K562 (cell line): ENCODE results near the gene SMU1. TPM values are rescaled to one million over a fixed set of nuclear protein-coding genes. Genes with fewer than 3 reads are reported as not detected.

Experiments
- CREB1 ChIP-seq, 2 experiments: sonication (generic) in 1 of 2; formaldehyde crosslinking in 1 of 2; IDR thresholded peaks; 2 replicates each; pipeline versions ENCODE4 v1.6.1 to v1.8.0; 2012 to 2022; ENCODE audit warnings: inconsistent platforms in 1 of 2, mild to moderate bottlenecking in 1 of 2, missing genetic modification reagents in 1 of 2, moderate library complexity in 1 of 2
- ESRRA ChIP-seq: fragments of 450-650 bp; IDR thresholded peaks from 2 replicates; pipeline ENCODE4 v1.6.1; 2014; ENCODE audit warnings: low read depth, mild to moderate bottlenecking, moderate library complexity, borderline replicate concordance
- FOXP1 ChIP-seq: sonication (generic); formaldehyde crosslinking; IDR thresholded peaks from 2 replicates; pipeline ENCODE4 v1.8.0; 2022; ENCODE audit warnings: mild to moderate bottlenecking, missing genetic modification reagents
- HMBOX1 ChIP-seq: sonication (generic); IDR thresholded peaks from 2 replicates; pipeline ENCODE4 v1.6.1; 2016
- PHF8 ChIP-seq: fragments of 200-600 bp; sonication (generic); IDR thresholded peaks from 2 replicates; pipeline ENCODE4 v1.6.1; 2012; ENCODE audit warnings: mixed run types, mild to moderate bottlenecking, inconsistent platforms, low read length, moderate library complexity, borderline replicate concordance
- SAP30 ChIP-seq: fragments of 200-600 bp; sonication (generic); IDR thresholded peaks from 2 replicates; pipeline ENCODE4 v1.6.1; 2012; ENCODE audit warnings: borderline replicate concordance, low read depth, mild to moderate bottlenecking, moderate library complexity, low read length, control low read depth, inconsistent platforms; ENCODE audit not compliant: insufficient read depth, poor library complexity, severe bottlenecking
- SREBF2 ChIP-seq: sonication (generic); formaldehyde crosslinking; IDR thresholded peaks from 2 replicates; pipeline ENCODE4 v1.4.0; 2020; ENCODE audit warnings: mild to moderate bottlenecking, missing genetic modification reagents
- SRSF1 ChIP-seq: fragments of 200-400 bp; formaldehyde crosslinking; IDR thresholded peaks from 2 replicates; pipeline ENCODE4 v1.6.1; 2017; ENCODE audit warnings: mild to moderate bottlenecking, low read depth, low read length, moderate library complexity
- U2AF1 ChIP-seq: fragments of 200-400 bp; formaldehyde crosslinking; optimal IDR thresholded peaks from 2 replicates; pipeline ENCODE3; 2017; ENCODE audit warnings: mild to moderate bottlenecking, low read depth, low read length, moderate library complexity
- ZNF384 ChIP-seq: IDR thresholded peaks from 2 replicates; pipeline ENCODE4 v1.6.1; 2012; ENCODE audit warnings: low read depth, low read length, improper control_type of control experiment
- polyA plus RNA-seq, 8 experiments: library from polyadenylated mRNA; depleted of rRNA in 4 of 8; stranded (reverse) in 5 of 8; unstranded in 3 of 8; fragments of >200 nt; fragmentation: Nextera tagmentation in 2 of 8; fragmentation: Illumina TruSeq in 1 of 8; extraction: Ambion mirVana in 2 of 8; extraction: Trizol in 1 of 8; gene quantifications; 2 replicates each; pipeline versions ENCODE4 v1.2.1 to v1.2.3, GENCODE V29; 2011 to 2014; ENCODE audit warnings: inconsistent platforms in 1 of 8, missing spikeins in 1 of 8
- total RNA-seq, 7 experiments: library from RNA; depleted of rRNA in 6 of 7; stranded (reverse); fragments of >200 nt in 6 of 7; fragmentation: Illumina TruSeq in 2 of 7; extraction: Trizol in 2 of 7; gene quantifications; 2 replicates each; pipeline versions ENCODE4 v1.2.1 to v1.2.3, GENCODE V29; 2011 to 2021; ENCODE audit warnings: low replicate concordance in 1 of 7
- TF ChIP-seq, protein P1 (sequence below), 2 experiments: fragments of 450-650 bp; formaldehyde crosslinking in 1 of 2; IDR thresholded peaks; 2 replicates each; pipeline versions ENCODE4 v1.4.0 to v1.6.1; 2014 to 2020; ENCODE audit warnings: mild to moderate bottlenecking in 2 of 2, borderline replicate concordance in 1 of 2, low read depth in 1 of 2
- TF ChIP-seq, protein P2 (sequence below): sonication (generic); formaldehyde crosslinking; IDR thresholded peaks from 2 replicates; pipeline ENCODE4 v1.8.0; 2022; ENCODE audit warnings: mild to moderate bottlenecking, missing genetic modification reagents

The SMU1 gene
- total and polyA plus RNA-seq, 9 of the 15 experiments (the other 6 are each of a cell fraction or from before 2014, with no cell fraction given): 13.2 to 33.4 (median 20.7) TPM

- TF ChIP-seq PHF8 (peak; percentile 95), ESRRA (peak; percentile 25; the same call in 1 of the 2 replicates), SRSF1 (0 out of 2 replicates have a peak, but pooled peaks have one; percentile 42), CREB1 (IDR thresholded peaks at IDR 0.05) (peak; percentile 68), CREB1 (CRISPR knock-in tag; IDR thresholded peaks at IDR 0.05) (peak; percentile 77), U2AF1 (peak; percentile 61), ZNF384 (no peak), SREBF2 (CRISPR knock-in tag) (no peak), SAP30 (peak; percentile 75), FOXP1 (CRISPR knock-in tag) (0 out of 2 replicates have a peak, but pooled peaks have one; percentile 43), HMBOX1 (no peak)
- TF ChIP-seq, protein P1, sequence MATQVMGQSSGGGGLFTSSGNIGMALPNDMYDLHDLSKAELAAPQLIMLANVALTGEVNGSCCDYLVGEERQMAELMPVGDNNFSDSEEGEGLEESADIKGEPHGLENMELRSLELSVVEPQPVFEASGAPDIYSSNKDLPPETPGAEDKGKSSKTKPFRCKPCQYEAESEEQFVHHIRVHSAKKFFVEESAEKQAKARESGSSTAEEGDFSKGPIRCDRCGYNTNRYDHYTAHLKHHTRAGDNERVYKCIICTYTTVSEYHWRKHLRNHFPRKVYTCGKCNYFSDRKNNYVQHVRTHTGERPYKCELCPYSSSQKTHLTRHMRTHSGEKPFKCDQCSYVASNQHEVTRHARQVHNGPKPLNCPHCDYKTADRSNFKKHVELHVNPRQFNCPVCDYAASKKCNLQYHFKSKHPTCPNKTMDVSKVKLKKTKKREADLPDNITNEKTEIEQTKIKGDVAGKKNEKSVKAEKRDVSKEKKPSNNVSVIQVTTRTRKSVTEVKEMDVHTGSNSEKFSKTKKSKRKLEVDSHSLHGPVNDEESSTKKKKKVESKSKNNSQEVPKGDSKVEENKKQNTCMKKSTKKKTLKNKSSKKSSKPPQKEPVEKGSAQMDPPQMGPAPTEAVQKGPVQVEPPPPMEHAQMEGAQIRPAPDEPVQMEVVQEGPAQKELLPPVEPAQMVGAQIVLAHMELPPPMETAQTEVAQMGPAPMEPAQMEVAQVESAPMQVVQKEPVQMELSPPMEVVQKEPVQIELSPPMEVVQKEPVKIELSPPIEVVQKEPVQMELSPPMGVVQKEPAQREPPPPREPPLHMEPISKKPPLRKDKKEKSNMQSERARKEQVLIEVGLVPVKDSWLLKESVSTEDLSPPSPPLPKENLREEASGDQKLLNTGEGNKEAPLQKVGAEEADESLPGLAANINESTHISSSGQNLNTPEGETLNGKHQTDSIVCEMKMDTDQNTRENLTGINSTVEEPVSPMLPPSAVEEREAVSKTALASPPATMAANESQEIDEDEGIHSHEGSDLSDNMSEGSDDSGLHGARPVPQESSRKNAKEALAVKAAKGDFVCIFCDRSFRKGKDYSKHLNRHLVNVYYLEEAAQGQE (IDR thresholded peaks at IDR 0.05; ENCODE audit: borderline replicate concordance): 0 out of 2 replicates have a peak, but pooled peaks have one; percentile 21
- TF ChIP-seq, protein P1 (CRISPR knock-in tag; IDR thresholded peaks at IDR 0.05; ENCODE audit: low read depth): no peak
- TF ChIP-seq, protein P2, sequence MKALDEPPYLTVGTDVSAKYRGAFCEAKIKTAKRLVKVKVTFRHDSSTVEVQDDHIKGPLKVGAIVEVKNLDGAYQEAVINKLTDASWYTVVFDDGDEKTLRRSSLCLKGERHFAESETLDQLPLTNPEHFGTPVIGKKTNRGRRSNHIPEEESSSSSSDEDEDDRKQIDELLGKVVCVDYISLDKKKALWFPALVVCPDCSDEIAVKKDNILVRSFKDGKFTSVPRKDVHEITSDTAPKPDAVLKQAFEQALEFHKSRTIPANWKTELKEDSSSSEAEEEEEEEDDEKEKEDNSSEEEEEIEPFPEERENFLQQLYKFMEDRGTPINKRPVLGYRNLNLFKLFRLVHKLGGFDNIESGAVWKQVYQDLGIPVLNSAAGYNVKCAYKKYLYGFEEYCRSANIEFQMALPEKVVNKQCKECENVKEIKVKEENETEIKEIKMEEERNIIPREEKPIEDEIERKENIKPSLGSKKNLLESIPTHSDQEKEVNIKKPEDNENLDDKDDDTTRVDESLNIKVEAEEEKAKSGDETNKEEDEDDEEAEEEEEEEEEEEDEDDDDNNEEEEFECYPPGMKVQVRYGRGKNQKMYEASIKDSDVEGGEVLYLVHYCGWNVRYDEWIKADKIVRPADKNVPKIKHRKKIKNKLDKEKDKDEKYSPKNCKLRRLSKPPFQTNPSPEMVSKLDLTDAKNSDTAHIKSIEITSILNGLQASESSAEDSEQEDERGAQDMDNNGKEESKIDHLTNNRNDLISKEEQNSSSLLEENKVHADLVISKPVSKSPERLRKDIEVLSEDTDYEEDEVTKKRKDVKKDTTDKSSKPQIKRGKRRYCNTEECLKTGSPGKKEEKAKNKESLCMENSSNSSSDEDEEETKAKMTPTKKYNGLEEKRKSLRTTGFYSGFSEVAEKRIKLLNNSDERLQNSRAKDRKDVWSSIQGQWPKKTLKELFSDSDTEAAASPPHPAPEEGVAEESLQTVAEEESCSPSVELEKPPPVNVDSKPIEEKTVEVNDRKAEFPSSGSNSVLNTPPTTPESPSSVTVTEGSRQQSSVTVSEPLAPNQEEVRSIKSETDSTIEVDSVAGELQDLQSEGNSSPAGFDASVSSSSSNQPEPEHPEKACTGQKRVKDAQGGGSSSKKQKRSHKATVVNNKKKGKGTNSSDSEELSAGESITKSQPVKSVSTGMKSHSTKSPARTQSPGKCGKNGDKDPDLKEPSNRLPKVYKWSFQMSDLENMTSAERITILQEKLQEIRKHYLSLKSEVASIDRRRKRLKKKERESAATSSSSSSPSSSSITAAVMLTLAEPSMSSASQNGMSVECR (CRISPR knock-in tag): peak; percentile 92
These were observed 51.4 kb downstream of the SMU1 start, which contains the start of gene DNAJA1 (continued) for GRCh38 chr9:33024966-33025571.
